GM18520 (cell line): ENCODE results near the gene RNF144A.

Experiments used
- ATAC-seq: cut with Tn5 transposase; IDR thresholded peaks from one replicate; pipeline ENCODE4 v1.9.1; 2021; ENCODE audit not compliant: unreplicated experiment

The RNF144A gene

DNA sequence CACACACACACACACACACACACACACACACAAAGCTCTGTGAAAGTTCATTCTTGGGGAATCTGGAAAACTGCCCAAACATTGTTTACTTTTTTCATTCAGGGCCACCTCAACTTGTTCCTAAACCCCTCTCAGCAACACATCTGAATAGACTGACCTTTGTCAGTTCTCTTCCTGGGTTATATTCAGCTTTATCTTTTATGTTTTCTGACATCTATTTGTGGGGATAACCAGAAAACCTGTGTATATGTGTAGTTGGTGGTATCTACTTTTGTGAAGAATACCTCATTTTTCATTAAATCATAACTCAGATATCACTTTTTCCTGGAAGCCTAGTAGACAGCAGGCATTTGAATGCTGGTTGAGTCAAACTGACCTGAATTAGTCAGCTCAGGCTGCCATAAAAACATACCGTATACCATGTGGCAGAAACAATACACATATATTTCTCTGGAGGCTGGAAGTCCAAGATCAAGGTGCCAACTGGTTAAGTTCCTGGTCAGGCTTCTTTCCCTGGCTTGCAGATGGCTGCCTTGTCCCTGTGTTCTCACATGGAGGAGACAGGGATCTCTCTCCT is 11.0 kb upstream of the RNF144A start:
- ATAC-seq, result no peak

DNA sequence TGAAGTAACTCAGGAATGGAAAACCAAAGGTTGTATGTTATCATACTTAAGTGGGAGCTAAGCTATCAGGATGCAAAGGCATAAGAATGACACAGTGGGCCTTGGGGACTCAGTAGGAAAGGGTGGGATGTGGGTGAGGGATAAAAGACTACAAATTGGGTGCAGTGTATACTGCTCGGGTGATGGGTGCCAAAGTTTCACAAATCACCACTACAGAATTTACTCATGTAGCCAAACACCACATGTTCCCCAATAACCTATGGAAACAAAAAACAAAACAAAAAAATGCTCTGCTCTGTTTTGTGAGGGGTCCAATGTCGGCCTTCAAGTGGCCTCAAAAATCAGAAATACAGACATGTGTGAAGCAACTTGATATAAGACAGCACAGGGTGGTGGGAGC is 8.9 kb upstream of the RNF144A start:
- ATAC-seq, result no peak

DNA sequence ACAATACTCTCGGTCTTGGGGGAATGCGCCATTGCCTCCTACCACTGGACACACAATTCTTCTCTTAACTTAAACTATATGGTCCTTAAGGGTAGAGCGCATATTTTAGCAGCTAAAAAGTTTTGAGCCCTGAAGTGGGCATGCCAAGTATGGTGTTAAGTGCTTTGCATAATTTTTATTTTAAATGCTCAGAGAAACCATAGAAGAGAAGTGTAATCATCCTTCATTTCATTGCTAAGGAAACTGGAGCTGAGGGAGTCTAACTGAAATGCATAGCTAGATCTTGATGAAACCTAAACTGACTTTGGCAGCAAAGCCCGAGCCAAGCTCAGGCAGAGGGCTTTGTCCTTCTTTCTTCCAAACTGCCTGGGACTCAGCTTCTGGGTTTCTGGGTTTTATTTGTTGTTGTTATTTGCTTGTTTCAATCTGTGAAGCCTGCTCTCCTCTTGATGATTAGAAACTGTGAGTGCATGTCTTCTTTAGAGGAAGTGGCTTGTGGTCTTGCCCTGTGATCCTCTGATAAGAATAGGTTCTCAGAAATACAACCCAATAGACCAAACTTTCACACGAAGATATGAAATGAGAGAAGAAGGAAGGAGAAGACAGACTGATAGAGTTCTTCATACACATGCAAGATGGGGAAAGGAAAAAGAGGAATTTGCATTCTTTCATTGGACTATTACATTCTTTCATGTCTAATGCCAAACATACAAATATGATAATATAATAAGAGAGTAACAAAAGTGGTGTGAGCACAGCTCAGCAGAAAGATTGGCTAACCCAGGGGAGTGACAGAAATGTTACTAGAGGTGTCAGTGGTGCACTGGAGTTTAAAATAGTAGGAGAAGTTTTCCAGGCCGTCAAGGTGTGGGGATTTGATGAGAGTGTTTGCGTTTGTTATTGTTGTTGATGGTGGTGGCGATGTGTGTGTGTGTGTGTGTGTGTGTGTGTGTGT is 7.5 kb upstream of the RNF144A start:
- ATAC-seq, result peak; percentile 95

- no peak for ATAC-seq
These were observed 5.5 kb upstream of the RNF144A start for GRCh38 chr2:6911721-6912120.

- no peak for ATAC-seq
These were observed 3.6 kb upstream of the RNF144A start for GRCh38 chr2:6913415-6914157.

DNA sequence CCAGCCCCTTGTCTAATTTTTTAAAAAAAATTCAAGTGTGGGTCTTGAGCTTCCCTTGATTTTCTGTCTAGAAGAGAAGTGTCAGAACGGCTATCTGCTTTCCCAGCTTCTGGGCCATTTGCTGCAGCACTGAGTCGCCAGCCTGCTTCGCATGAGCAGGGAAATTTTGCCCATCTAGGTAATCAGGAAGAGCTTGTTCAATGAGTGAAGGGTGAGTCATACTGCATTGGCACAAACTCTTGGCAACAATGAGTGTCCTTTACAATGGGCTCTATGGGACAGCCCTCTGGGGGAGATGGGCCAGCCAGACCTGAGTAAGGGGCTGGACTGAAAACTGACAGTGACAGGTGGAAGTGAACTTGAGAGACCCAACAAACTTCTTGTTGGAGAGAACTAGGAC is 2.4 kb upstream of the RNF144A start:
- ATAC-seq, result no peak

- no peak for ATAC-seq
These were observed 1.8 kb upstream of the RNF144A start for GRCh38 chr2:6915399-6915798.

DNA sequence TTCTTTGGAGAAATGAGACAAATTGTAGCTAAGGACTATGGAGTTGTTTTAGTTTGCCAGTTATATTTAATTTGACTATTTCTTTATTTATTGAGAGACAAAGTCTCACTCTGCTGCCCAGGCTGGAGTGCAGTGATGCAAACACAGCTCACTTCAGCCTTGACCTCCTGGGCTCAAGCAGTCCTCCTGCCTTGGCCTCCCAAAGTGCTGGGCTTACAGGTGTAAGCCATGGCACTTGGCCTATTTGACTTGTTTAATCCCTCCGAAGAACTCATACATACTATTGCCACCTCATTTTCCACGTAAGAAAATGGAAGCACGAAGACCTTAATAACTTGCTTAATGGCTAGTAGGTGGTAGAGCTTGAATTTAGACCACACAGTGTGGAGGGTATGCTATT is 988 bp upstream of the RNF144A start:
- ATAC-seq, result no peak

- ATAC-seq, result no peak
These were observed 509 bp upstream of the RNF144A start for GRCh38 chr2:6916736-6917070.

- ATAC-seq, result peak; percentile 24
These were observed 679 bp downstream of the RNF144A start for GRCh38 chr2:6917761-6918421.

DNA sequence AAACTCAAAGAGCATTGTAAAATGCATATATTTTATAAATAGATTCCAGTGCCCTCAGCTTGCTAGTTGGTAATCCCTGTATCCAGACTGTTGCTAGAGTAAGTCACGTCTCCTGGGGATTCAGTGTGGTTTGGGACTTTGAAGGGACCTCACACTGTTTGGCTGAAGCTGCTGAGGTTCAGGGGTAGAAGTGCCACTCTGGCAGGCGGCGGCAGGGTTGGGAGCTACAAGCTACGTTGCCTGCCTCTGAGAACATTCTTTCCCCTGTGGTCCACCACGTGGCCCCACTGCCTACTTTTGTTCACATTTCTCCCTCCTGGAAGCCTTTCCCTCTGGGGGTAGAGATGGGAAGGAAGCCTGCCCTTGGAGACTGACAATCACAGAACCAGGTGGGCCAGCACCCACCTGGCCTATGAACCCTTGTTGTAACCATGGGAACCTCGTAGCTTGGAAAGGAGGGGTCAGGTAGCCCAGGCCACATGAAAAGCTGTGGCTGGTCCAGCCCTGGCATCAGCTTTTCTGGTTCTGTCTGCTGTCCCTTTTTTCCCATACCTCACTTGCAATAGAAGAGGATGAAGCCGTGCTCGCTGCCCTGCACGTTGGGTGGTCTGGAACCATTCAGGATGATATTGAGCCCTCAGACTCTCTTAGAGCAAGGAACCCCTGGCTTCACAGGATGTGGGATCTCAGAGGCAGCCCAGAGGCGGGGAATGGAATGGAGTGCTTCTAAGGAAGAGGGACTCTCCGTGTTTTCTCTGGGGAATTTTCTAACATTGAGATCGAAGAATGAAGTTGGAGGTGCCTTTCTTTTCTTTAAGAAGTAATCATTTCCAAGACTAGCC is 2.9 kb downstream of the RNF144A start:
- no peak for ATAC-seq

- ATAC-seq, result no peak
These were observed 3.5 kb downstream of the RNF144A start for GRCh38 chr2:6920743-6921064.

DNA sequence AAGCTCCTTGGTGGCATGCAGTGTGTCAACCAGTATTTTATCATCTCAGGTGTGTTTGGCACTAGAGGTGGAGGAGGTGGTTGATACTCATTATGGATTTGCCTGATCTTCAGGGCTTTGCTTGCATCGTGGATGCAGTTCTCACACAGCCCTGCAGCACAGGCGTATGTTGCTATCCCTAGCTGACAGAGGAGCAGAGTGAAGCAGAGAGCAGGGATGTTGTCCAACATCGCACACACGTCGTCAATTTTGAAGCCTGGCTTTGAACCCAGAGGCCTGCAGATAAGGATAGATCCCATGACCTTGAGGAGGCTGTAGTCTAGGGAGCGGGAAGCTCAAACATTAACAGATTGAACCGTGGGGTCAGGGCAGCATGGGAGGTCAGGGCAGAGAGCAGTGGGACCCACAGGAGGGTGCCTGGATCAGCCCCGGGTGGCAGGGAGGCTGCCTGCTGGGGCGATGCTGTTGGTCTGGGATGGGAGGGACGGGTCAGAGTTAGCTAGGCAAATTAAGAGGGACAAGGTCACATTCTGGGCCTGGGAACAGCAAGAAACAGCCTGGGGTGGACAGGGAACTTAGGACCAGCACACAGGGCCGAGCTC is 4.2 kb downstream of the RNF144A start:
- no peak for ATAC-seq

DNA sequence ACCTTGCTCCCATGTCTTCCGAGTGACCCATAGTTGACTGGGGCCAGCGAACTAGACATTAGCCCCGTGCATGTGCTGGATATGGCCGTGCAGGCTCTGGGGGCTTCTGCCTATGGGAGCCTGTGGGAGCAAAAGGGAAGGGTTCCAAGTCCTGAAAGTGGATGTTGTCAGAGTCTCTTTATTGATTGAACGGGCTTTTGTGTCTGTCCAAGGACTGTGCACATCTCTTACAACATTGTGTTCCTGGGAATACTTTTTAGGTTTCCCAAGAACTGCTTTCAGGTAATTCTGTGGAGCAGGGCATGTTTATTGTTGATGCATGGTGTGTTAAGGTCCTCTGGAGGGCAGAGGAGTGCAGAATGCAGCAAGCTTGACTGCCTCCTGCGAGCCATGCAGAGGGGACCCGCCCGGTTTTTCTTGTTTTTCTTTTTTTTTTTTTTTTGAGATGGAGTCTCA is 5.0 kb downstream of the RNF144A start:
- ATAC-seq, result no peak

DNA sequence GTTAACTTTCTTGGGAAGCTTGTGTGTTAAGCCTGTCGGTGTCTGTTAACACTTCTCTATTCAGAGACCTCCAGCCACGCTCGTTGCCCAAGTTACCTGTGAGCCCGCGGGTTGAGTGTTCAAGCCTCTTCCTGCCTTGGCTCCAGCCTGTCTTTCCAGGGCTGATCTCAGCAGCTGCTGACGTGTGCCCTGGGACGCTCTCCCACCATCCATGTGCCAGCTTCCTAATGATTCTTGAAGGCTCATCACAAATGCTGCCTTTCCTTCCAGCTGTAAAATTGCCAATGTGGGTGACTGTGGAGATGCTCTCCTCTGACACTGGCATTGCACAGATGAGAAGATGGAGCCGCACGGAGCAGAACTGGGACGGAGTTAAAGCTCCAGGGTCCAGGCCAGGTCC is 6.1 kb downstream of the RNF144A start:
- ATAC-seq, result no peak

GRCh38 chr2:6924101-6924923 is 7.1 kb downstream of the RNF144A start:
- no peak for ATAC-seq

DNA sequence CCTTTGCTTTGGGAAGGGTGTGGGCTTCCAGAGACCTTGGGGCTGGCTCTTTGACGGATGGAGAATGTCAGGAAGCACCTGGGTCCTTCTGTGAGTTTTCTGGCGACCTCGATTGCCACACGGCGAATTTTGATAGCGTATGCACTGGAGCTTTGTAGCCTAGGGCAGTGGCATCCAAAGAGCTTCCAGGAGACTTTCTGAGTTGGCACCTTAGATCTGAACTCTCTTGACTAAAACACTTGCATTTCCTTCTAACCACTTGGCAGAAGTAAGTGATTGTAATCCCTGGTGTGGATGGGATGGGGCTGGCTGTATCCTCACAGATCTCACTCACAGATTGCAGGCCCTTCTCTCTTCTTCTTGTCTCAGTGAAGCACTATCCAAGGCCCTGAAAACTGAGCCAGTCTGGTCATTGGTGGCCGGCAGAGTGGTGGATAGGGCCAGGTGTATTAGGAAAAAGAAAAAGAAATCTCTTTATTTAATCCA is 7.8 kb downstream of the RNF144A start:
- no peak for ATAC-seq

GRCh38 chr2:6926071-6926732 is 9.0 kb downstream of the RNF144A start:
- ATAC-seq, result no peak

DNA sequence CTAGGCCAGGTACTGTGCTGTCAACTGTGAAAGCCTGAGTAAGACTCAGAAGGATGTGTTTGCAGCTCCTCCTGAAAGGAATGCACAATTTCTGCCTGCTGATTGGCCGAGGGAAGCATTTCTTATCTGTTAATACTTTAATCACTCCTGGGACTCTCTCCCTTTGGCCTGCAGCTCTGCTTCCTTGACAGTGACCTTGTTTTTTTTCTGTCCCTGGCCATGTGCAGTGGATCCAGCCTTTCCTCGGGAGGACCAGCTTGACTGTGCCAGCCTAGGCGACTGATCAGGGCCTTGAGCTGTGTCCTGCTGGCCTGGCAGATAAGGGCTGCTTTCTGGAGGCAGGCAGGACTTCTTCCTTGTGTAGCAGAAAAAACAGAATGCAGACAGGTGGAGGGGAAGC is 10.0 kb downstream of the RNF144A start:
- no peak for ATAC-seq
